ENCODE results near the gene RBM7. TPM values are rescaled to one million over a fixed set of nuclear protein-coding genes. Genes with fewer than 3 reads are reported as not detected.

RBM7 gene
- polyA plus RNA-seq, 5 donors: 41.2 to 59.2 (median 55.7) TPM

DNA sequence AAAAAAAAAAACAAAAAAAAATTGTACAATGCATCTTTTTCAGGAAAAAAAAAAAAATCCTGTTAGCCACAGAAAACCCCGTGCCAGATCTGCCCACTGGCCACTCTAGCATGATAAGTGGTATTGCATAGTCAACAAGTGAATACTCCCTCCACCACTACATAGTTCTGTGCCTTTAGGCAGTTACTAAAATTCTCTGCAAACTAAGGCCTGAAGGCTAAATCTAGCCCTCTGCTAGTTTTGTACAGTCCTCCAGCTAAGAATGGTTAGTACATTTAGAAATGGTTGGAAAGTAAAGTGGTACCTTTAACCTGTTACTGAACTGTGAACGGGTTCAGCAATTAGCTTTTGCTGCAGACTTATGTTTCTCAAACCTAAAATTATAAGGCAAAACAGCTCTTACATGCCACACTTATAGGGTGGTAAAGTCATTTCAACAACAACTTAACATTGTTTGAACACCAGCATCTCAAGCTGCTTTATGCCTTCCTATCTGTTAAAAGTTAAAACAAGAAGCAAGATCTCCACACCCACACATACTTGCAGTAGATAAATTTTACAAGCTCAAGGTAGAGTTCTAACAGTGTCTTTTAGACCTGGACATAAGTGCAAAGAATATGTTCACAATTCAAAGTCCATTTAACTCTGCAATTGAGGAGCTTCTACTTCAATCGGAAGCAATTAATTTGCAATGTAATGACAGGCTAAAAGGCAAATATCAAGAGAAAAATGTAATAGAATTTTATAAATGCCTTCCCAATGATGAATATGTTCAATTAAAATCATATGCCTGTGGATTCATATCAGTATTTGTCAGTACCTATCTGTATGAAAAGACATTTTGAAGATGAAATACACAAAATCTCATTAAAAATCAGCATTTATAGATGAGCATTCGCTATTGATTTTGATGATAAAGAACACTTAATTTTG, 7.5 kb upstream of the RBM7 start:
- no peak for DNase-seq

DNA sequence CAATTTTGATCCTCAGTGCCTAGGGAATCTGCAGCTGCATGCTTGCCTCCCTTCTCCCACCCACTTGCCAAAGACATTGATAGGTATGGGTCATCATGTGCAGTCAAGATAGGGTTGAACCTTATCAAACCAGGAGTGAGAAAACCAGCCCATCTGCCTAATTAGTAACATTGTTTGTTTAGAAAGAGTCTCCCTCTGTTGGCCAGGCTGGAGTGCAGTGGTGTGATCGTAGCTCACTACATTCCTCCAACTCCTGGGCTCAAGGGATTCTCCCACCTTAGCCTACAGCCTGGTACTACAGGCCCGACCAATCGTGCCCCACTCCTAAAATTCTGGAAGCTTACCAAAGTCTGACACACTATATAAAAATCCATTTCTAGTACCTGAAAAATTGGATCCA, 4.7 kb upstream of the RBM7 start:
- DNase-seq: no peak

DNA sequence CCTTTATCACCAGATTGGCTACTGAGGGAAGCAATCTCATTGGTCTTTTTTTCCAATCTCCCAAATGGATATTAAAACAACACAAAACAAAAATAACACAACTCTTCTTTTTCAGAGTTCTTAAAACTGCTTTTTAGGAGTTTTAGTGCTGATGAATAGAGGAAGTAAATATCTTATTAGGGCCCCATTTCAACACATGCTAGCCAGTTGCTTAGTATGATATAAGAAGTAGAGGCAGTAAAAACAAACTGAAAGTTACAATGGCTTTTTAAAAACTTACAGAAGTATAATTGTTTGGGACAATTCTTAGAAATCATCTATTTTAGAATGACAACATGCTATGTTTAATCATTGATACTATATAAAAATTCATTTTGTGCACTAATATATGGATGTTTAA, 3.5 kb upstream of the RBM7 start:
- DNase-seq: no peak

DNA sequence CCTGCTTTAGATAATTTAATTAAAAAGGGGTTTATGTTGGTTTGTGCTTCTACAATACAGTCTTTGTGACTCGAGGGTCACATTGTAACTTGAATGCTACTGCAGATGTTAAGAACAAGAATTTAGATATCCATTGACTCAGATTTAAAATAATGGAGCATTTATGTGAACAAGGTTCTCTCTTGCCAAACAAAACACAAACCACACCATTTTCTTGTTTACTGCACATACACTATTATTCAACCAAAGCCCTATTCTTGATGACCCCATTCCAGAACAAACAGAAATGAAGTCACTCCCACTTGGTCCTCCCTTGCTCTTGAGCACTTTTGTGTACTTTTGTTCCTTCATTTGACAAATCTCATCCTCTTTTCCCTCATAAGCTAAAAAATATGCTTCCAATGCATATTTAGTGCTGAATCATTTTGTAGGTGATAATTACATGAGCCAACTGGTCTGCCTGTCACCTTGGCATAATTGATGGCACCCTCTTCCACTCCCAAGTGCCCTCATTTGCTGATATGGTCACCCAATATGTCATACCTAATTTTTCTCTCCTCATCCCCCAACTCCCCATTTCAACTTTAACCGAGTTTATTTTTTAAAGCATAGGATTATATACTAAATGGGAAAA, 3.0 kb upstream of the RBM7 start:
- DNase-seq: no peak

DNA sequence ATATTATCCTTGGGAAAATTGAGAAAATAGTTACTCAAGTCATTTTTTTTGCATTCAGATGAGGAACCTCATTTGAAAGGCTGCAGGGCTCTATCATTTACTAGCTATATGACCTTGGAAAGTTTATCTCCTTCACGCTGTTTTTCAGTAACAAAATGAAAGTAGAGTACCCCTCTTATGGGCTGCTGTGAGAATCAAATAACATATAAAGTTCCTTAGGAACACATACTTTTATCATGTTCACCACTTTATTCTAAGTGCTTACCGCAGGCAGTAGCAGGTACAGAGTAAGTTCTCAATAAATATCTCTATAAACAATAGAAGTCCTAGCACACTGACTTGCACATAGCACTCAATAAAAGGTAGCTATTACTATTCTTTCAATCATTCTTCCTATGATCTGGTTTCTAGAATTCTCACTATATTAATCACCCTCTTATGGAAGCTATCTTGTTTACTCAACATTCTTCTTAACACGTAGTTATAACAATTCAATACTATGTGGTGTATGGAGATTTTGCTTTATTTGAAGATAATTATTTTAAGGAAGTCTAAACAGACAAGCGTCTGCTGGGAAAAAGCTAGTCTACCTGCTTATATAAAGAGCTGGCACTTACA, 2.1 kb upstream of the RBM7 start:
- DNase-seq: no peak

DNA sequence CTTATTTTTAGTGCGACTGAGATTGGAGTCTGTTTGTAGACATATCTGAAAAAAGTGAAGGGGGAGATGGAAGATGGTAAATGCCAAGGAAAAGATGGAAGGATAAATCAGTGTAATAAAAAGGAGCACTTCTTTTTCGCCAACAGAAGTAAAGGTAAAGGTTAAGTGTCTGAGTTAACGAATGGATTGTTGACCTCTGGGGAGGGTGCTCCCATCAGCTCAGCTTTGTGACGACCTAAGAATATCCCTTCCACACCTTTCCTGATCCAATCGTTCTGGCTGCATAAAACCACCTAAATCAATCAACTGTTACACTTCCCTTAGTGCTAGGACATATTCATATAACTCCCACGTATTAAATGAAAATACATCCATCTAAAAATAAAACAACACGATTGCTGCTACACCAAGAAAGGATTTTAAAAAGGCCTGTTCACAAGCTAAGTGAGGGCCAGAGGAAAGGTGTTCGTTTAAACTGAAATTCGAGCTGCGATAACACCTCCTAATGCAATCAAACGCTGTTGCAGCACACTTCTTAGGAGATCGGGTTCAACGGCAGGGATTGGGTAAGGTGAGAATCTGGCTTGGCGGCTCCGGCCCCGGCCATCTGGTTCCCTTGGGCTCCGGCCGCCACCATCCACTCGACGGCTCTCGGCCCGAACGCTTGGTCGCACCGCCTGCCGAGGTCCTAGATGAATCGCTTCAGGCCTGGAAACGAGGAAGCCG, 813 bp upstream of the RBM7 start:
- DNase-seq: no peak

DNA sequence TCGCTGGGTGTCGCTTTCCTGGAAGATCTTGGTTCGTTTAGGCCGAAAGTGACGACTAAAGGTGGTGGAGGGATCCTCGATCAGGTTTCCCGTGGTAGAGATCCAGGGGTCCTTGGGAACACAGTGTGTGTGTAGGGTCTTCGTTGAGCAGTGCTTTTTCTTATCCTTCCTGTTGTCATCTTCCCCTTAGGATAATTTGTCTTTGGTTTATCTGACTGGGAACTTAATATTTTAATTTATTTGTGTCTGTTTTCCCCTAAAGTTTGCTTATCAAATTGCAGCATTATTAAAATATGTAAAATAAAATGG, 403 bp downstream of the RBM7 start:
- DNase-seq: no peak

DNA sequence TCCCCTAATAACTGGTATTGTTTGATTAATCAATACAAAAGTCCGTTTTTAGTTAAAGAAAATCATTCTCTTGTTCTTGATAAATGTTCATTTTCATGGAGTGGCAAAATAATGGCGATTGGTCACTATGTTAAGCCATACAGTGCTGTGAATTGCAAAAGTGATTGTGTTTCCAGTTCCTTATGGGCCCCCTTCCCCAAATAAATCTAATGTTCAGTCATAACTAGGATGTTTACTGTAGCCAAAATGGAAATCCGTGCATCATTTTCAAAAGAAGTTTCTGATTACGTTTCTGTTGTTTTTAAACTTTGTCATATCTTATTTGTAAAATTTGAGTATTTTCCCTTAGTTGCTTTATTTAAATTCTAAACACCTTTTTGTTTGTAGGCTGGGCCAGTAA, 845 bp downstream of the RBM7 start:
- peak; percentile 25 to 26 for DNase-seq

DNA sequence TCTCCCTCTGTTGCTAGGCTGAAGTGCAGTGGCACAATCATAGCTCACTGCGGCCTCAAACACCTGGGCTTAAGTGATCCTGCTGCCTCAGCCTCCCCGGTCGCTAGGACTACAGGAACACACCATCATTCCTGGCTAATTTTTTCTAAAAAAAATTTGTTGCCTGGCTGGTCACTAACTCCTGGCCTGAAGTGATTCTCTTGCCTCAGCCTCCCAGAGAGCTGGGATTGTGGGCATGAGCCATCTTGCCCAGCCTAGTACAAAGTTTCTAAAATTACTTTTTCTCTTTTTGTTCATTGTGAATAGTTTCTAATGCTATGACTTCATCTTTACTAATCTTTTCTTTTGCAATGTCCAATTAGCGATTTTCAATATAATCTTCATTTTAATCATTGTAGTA, 12.5 kb downstream of the RBM7 start:
- no peak for DNase-seq

DNA sequence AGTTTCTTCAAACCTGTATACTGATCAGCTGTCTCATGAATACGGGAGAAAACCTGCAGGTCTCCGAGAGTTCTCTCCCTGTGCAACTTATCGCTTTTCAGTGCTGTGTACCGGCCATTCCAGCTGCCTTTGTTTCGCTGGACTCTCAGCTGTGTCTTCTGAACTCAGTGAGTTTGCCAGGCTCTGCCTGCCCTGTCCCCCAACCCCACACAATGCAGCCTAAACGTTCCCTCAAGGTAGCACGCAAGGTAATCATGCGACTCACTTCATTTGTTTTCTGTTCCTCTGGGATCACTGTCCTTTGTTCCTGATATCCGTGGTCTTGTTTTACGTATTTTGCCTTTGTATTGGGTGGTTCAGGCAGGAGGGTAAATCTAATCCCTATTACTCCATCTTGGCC, 13.5 kb downstream of the RBM7 start:
- DNase-seq: no peak

DNA sequence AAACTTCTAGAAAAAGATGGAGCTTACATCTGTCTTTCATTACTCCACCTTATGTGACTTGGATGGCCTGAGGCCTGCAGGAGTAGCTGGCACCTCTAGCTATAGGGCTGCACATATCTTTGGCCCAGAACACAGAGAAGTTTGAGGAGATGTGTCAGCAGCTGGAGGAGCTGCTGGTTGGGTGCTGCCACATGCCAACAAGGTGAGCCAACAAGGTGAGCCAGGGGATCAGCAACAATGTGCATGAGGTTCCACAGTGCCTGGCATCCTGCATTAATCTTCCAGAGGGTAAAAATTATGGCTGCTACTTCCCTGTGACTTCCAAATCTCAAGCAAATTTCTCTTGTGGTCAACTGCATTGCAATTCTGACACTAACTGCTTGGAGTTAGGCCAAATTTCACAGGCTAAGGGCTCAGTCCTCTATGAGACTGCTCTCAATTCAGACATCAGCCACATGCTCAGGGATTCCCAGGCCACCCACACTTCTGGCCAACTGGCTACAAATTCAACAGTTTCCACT, 16.0 kb downstream of the RBM7 start:
- no peak for DNase-seq

DNA sequence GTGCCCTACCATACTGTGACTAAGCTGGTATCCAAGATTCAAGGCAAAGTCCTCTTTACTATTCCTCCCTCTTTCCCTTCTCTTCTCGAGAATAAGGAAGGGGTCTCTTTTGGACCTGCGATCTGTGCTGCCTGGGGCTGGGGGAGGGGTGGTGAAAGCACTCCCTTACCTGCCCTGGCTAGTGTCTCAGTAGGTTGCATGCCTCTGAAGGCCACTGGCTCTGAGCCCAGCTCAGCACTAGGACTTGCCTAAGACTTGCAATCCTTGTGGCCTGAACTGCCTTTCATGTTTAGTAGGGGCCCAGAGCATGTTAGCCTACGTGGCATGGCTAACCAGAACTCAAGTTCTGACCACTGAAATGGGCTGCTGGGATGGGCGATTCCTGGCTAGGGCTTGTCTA, 25.8 kb downstream of the RBM7 start:
- DNase-seq: no peak

DNA sequence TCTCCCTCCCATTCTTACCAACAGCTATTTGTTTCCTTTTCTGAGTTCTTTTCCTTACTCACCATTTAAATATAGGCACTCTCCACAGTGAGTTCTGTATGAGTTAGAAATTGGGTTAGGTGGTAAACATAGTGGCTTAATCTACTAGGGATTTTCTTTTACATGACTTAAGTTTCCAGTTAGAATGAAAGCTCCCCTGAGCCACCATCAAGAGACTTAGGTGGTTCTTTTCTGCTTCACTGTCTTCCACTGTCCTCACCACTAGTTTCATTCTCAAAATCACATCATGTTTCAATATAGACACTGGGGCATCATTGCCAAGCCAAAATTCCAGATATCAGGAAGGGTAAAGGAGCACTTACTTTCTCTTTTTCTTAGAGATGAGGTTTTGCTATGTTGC, 29.8 kb downstream of the RBM7 start:
- DNase-seq: no peak

DNA sequence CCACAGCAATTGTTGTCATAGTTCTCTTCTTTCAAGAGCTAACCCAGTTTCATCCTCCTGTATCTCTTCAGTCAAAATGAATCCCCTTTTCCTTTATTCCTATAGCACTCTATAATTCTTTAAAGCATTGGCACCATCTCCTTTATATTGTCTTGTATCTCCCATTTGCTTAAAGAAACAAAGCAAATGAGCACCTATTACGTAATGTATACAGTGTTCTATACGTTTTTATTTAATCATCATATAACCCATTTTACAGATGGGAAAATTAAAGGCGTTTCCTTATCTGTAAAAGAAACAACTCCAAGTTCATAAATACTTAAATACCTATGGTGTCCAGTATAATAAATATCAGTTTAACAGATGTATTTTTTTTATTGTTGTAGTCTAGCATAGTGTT, 32.4 kb downstream of the RBM7 start:
- no peak for DNase-seq

DNA sequence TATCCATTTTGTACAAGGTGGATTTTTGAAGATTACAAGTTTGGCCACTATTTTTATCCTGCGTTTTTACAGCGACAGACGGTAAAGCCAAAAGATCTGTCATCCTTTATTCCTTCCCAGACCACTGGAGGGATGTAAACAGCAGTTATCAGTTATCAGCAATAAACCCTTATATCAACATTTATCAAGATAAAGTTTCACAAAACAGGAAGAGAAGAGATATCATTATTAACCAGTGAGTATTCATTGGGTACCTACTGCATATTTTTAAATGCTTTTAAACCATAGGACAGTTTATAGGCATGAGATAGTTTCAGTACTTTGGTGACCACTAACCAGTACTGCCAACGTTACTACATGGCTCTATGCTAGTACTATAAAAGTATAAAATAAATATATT, 32.9 kb downstream of the RBM7 start:
- DNase-seq: no peak

DNA sequence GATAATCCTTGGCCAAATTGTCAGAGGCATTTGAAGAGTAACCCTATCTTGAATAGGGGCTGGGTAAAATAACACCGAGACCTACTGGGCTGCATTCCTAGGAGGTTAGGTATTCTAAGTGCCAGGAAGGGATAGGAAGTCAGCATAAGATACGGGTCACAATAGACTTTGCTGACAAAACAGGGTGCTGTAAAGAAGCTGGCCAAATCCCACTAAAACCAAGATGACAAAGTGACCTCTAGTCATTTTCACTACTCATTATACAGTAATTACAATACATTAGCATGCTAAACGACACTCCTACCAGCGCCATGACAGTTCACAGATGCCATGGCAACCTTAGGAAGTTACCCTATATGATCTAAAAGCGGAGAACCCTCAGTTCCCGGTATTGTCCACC, 37.8 kb downstream of the RBM7 start:
- peak in 1 of 2 donors; percentile 17 for DNase-seq

DNA sequence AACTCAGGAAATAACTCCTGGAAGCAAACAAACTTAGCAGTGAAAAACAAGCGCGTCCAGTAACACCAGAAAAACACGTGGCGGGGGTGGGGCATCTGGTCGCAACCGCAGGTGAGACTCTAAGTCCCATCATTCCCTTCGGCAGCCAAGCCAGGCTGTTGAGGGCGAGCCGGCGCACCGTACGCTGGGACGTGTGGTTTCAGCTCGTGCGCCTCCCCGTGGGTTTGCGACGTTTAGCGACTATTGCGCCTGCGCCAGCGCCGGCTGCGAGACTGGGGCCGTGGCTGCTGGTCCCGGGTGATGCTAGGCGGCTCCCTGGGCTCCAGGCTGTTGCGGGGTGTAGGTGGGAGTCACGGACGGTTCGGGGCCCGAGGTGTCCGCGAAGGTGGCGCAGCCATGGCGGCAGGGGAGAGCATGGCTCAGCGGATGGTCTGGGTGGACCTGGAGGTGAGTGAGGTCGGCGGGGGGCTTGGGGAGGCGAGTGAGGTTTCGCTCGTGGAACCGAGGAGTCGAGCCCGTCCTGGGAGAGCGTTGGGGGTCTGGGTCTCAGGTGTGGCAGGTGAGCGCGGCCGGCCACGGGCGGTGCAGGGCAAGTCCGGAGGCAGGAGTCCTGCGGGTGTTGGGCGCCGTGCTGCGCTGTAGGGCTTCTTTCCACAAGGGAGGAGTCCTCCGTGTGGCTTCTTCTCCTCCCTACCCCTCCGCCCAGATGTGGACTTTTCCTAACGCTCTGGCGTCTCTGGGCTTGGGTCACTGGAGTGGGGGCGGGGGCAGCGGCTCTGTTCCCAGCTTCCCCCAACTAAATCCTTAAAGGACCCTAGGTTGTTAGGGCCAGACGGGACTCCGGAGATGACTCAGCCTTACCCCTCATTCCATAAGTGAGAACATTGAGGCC, 39.0 kb downstream of the RBM7 start, which contains the start of gene REXO2:
TSS of gene REXO2 (plus strand) at position 239 of the 892 bp plus-strand sequence. CDS start at position 301, 62 bp downstream.
- DNase-seq: peak; percentile 88 to 91

DNA sequence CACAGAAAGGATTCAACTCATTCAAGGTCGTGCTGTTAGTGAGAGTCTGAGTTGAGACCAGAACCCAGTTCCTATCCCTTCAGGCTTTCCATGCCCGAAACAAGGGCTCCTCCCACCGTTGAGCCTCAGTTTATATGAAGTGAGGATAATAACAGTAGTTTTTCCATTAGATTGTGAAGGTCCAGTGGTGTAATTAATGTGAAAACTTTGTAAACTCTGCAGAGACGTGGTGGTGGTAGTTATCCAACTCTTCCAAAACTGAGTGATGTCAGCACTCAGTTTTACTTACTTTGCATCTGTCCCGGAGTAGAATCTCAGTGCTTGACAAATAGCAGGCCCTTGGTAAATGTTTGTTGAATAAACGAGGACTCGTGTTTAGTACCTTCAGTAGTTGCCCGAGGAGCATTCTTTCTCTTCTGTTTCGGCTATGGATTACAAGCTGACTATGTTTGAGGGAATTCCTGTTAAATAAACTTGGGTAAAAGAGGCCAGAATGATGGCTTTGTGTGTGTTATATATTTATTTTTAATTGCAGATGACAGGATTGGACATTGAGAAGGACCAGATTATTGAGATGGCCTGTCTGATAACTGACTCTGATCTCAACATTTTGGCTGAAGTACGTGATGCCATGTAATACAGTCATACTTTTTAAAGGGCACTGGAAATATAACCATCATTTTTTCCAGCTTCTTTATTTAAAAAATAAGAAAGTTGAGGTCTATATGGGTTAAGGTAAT, 39.8 kb downstream of the RBM7 start:
- peak; percentile 13 to 32 for DNase-seq

DNA sequence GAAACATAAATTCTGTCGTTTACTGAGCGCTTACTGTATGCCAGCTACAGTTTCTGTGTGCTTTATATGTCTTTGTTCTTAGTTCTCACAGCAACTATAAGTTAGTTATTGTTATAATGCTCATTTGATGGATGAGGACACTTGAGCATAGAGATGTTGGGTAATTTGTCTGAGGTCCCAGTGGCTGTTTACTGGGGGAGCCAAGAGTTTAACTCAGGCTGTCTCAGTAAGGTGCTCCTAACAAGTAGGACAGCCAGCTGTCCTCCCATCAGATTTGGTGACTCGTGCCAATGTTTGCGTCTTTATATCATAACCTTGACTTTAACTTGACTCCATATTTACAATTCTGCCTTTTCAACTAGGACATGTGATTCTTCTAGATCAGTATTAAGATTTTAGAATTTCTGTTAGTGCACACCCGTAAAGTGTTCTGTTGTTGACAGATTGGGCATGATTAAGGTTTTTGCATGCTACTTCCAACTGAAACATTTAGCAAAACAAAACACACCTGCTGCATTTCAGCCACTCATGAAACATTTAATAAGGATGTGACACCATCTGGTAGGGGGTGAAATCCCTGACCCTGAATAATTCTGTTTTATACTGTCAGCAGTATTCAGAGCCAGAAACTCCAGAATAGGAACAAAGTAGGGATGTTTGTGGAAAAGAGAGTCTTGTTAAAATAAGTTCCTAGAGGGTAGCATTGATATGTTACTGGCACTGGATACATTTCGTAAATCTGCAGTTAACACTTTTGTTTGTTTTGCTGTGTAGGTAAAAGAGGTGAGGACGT, 40.7 kb downstream of the RBM7 start:
- DNase-seq: no peak

Measured in right lung (tissue), 5 donors.